GM19328 (cell line): ENCODE measurements around the gene HOXA1.

Experiments
- ATAC-seq: cut with Tn5 transposase; IDR thresholded peaks from one replicate; pipeline ENCODE4 v1.9.1; 2021; ENCODE audit warnings: mild to moderate bottlenecking, moderate library complexity; ENCODE audit not compliant: unreplicated experiment

HOXA1 gene

GRCh38 chr7:27095897-27096767, at the start of gene HOXA1:
HOXA1 (minus strand) TSS chr7:27096000; CDS start chr7:27095912, 88 bp downstream.
- ATAC-seq = peak; percentile 82

- ATAC-seq = no peak
Observed at GRCh38 chr7:27145165-27145913, 49.5 kb upstream of the HOXA1 start.

GRCh38 chr7:27144781-27145164, 49.0 kb upstream of the HOXA1 start:
- no peak for ATAC-seq

- no peak for ATAC-seq
Observed at GRCh38 chr7:27143950-27144780, 48.4 kb upstream of the HOXA1 start.

- ATAC-seq = no peak
Observed at GRCh38 chr7:27143023-27143949, 47.5 kb upstream of the HOXA1 start, which contains the start of gene HOXA5. HOXA5 (minus strand) TSS chr7:27143681; CDS start chr7:27143607, 74 bp downstream.

- ATAC-seq = no peak
Observed at GRCh38 chr7:27142580-27143022, 46.8 kb upstream of the HOXA1 start.

GRCh38 chr7:27141923-27142579, 46.3 kb upstream of the HOXA1 start:
- no peak for ATAC-seq

GRCh38 chr7:27141137-27141922, 45.5 kb upstream of the HOXA1 start:
- ATAC-seq = no peak

GRCh38 chr7:27140126-27140857, 44.5 kb upstream of the HOXA1 start:
- ATAC-seq = no peak

- no peak for ATAC-seq
Observed at GRCh38 chr7:27139334-27140125, 43.7 kb upstream of the HOXA1 start.

GRCh38 chr7:27138985-27139333, 43.2 kb upstream of the HOXA1 start:
- ATAC-seq = no peak

- ATAC-seq = no peak
Observed at GRCh38 chr7:27138472-27138871, 42.7 kb upstream of the HOXA1 start.

GRCh38 chr7:27137640-27138315, 42.0 kb upstream of the HOXA1 start:
- no peak for ATAC-seq

- ATAC-seq = no peak
Observed at GRCh38 chr7:27134392-27134791, 38.6 kb upstream of the HOXA1 start.

GRCh38 chr7:27133409-27134231, 37.8 kb upstream of the HOXA1 start:
- ATAC-seq = no peak

GRCh38 chr7:27132978-27133377, 37.2 kb upstream of the HOXA1 start:
- ATAC-seq = no peak
